ENCODE data around the gene HPCAL1.

Gene HPCAL1

GRCh38 chr2:10305715-10306114, 3.0 kb downstream of the HPCAL1 start:
- Histone ChIP-seq H3K27me3 (ENCODE audit: control insufficient read depth, low read length) (peaks cover 45% of the 10 kb centered on the region), H3K27ac (ENCODE audit: low read depth, low read length) (no peak overlapping the region), H4K20me1 (ENCODE audit: control insufficient read depth, insufficient read depth, low read depth, low read length) (peaks cover 19% of the 10 kb centered on the region), H3F3A (ENCODE audit: control insufficient read depth, insufficient read depth) (peaks cover 4% of the 10 kb centered on the region), H3K4me2 (ENCODE audit: low read length) (0 out of 2 replicates have a peak overlapping the region, but pooled peaks have one; percentile 7), H3K9me2 (replicated peaks; ENCODE audit: control insufficient read depth, low read length) (no peaks in the 10 kb centered on the region), H3K4me3 (ENCODE audit: low read length) (no peak overlapping the region), H3K79me2 (ENCODE audit: control insufficient read depth, low read length) (peaks cover 26% of the 10 kb centered on the region), H3K9me3 (ENCODE audit: control insufficient read depth, insufficient read depth, low read length) (no peaks in the 10 kb centered on the region), H3K4me1 (ENCODE audit: control insufficient read depth, low read length) (peaks cover 34% of the 10 kb centered on the region), H3K36me3 (ENCODE audit: control insufficient read depth, low read length) (no peaks in the 10 kb centered on the region)
- TF ChIP-seq EZH2phosphoT487 (IDR thresholded peaks at IDR 0.05; ENCODE audit: borderline replicate concordance, low read length) (no peak), CTCF (IDR thresholded peaks at IDR 0.05; ENCODE audit: low read depth, low read length, poor library complexity, severe bottlenecking) (no peak)

- H3K36me3 ChIP-seq (ENCODE audit: control insufficient read depth, low read length), result no peaks in the 10 kb centered on the region
- H3K79me2 ChIP-seq (ENCODE audit: control insufficient read depth, low read length), result peaks cover 28% of the 10 kb centered on the region
- peaks cover 2% of the 10 kb centered on the region for H3F3A ChIP-seq (ENCODE audit: control insufficient read depth, insufficient read depth)
- TF ChIP-seq EZH2phosphoT487 (IDR thresholded peaks at IDR 0.05; ENCODE audit: borderline replicate concordance, low read length), result no peak
- TF ChIP-seq CTCF (IDR thresholded peaks at IDR 0.05; ENCODE audit: low read depth, low read length, poor library complexity, severe bottlenecking), result no peak
- H4K20me1 ChIP-seq (ENCODE audit: control insufficient read depth, insufficient read depth, low read depth, low read length), result peaks cover 19% of the 10 kb centered on the region
- no peak overlapping the region for H3K4me3 ChIP-seq (ENCODE audit: low read length)
- H3K27ac ChIP-seq (ENCODE audit: low read depth, low read length), result no peak overlapping the region
- H3K4me1 ChIP-seq (ENCODE audit: control insufficient read depth, low read length), result peaks cover 23% of the 10 kb centered on the region
- H3K9me3 ChIP-seq (ENCODE audit: control insufficient read depth, insufficient read depth, low read length), result no peaks in the 10 kb centered on the region
- peaks cover 45% of the 10 kb centered on the region for H3K27me3 ChIP-seq (ENCODE audit: control insufficient read depth, low read length)
- no peak overlapping the region for H3K4me2 ChIP-seq (ENCODE audit: low read length)
- no peaks in the 10 kb centered on the region for H3K9me2 ChIP-seq (replicated peaks; ENCODE audit: control insufficient read depth, low read length)
Observed at GRCh38 chr2:10306901-10307463, 4.3 kb downstream of the HPCAL1 start.

- Histone ChIP-seq H3K9me2 (replicated peaks; ENCODE audit: control insufficient read depth, low read length) (no peaks in the 10 kb centered on the region), H3K79me2 (ENCODE audit: control insufficient read depth, low read length) (peaks cover 31% of the 10 kb centered on the region), H3K4me1 (ENCODE audit: control insufficient read depth, low read length) (peaks cover 20% of the 10 kb centered on the region), H3K36me3 (ENCODE audit: control insufficient read depth, low read length) (no peaks in the 10 kb centered on the region), H4K20me1 (ENCODE audit: control insufficient read depth, insufficient read depth, low read depth, low read length) (peaks cover 19% of the 10 kb centered on the region), H3K9me3 (ENCODE audit: control insufficient read depth, insufficient read depth, low read length) (no peaks in the 10 kb centered on the region), H3K27ac (ENCODE audit: low read depth, low read length) (no peak overlapping the region), H3K27me3 (ENCODE audit: control insufficient read depth, low read length) (peaks cover 45% of the 10 kb centered on the region), H3F3A (ENCODE audit: control insufficient read depth, insufficient read depth) (peaks cover 2% of the 10 kb centered on the region), H3K4me3 (ENCODE audit: low read length) (no peak overlapping the region), H3K4me2 (ENCODE audit: low read length) (no peak overlapping the region)
- no peak for TF ChIP-seq CTCF (IDR thresholded peaks at IDR 0.05; ENCODE audit: low read depth, low read length, poor library complexity, severe bottlenecking)
- TF ChIP-seq EZH2phosphoT487 (IDR thresholded peaks at IDR 0.05; ENCODE audit: borderline replicate concordance, low read length), result no peak
Observed at GRCh38 chr2:10307561-10308156, 5.0 kb downstream of the HPCAL1 start.
